HFF-Myc (cell line): Measurements from ENCODE around the gene PHYHD1.

Source experiments
- DNase-seq: peaks from one replicate; pipeline ENCODE4 v3.0.0-alpha.2; 2011; ENCODE audit warnings: low read depth; ENCODE audit errors: extremely low read depth
- H3K4me3 ChIP-seq: replicated peaks from 2 replicates; pipeline ENCODE4 v1.5.1; 2011; ENCODE audit warnings: low read depth, mild to moderate bottlenecking, control low read depth, low read length
- CTCF ChIP-seq: IDR thresholded peaks from 2 replicates; pipeline ENCODE4 v1.5.1; 2012; ENCODE audit warnings: mild to moderate bottlenecking, low read depth, low read length, control low read depth; ENCODE audit errors: missing control alignments

PHYHD1 gene

GRCh38 chr9:128901379-128901778, 19.4 kb upstream of the PHYHD1 start:
- no peak for TF ChIP-seq CTCF
- no peak for DNase-seq
- no peak overlapping the region for H3K4me3 ChIP-seq

GRCh38 chr9:128901822-128902221, 19.0 kb upstream of the PHYHD1 start:
- no peak for DNase-seq
- TF ChIP-seq CTCF: no peak
- H3K4me3 ChIP-seq: no peak overlapping the region

GRCh38 chr9:128902351-128903078, 18.3 kb upstream of the PHYHD1 start:
- no peak for DNase-seq
- TF ChIP-seq CTCF: no peak

GRCh38 chr9:128903079-128903461, 17.7 kb upstream of the PHYHD1 start:
- H3K4me3 ChIP-seq: no peak overlapping the region
- DNase-seq: no peak
- no peak for TF ChIP-seq CTCF

More at GRCh38 chr9:128902351-128903078, 18.3 kb upstream of the PHYHD1 start:
- no peak overlapping the region for H3K4me3 ChIP-seq

- DNase-seq: no peak
- no peak for TF ChIP-seq CTCF
- no peak overlapping the region for H3K4me3 ChIP-seq
These were observed 16.7 kb upstream of the PHYHD1 start for GRCh38 chr9:128903871-128904620.

- no peak for DNase-seq
- no peak overlapping the region for H3K4me3 ChIP-seq
- TF ChIP-seq CTCF: no peak
These were observed 14.8 kb upstream of the PHYHD1 start for GRCh38 chr9:128905964-128906363.

- H3K4me3 ChIP-seq: no peak overlapping the region
- DNase-seq: no peak
- TF ChIP-seq CTCF: no peak
These were observed 14.0 kb upstream of the PHYHD1 start for GRCh38 chr9:128906741-128907140.
